Measurements from ENCODE around the gene SIPA1L3. TPM values are rescaled to one million over a fixed set of nuclear protein-coding genes. Genes with fewer than 3 reads are reported as not detected.

Gene SIPA1L3
- total and polyA plus RNA-seq, 8 donors = 2.9 to 211 (median 24.3) TPM

- Histone ChIP-seq H3K27me3 (peaks cover 7 to 89% (median 37%) of the 10 kb centered on the region in 3 donors), H3K27ac (no peak overlapping the region), H3K9me3 (no peaks in the 10 kb centered on the region), H3K4me1 (peaks cover 25 to 31% (median 29%) of the 10 kb centered on the region in 4 donors), H3K36me3 (peaks cover 0 to 8% (median 4%) of the 10 kb centered on the region in 4 donors), H3K4me3 (no peak overlapping the region)
- intact Hi-C loops (cut with DNase I; ENCODE audit: low total_unique reads) = no loop called here
- DNase-seq = peak in 1 of 2 donors; percentile 53
- WGBS, 5 donors = 11 to 46% (median 15%) methylated on average over 3 to 15 of the region's 15 CpGs
- TF ChIP-seq POLR2AphosphoS5 (IDR thresholded peaks at IDR 0.05) (no peak), CTCF (IDR thresholded peaks at IDR 0.05) (no peak), EP300 (IDR thresholded peaks at IDR 0.05) (no peak), POLR2A (IDR thresholded peaks at IDR 0.05) (no peak)
Observed at GRCh38 chr19:38211766-38212165, 304.8 kb downstream of the SIPA1L3 start.

GRCh38 chr19:38213469-38213868 is 306.5 kb downstream of the SIPA1L3 start:
- Histone ChIP-seq H3K27ac (no peak overlapping the region), H3K27me3 (peaks cover 7 to 100% (median 40%) of the 10 kb centered on the region in 3 donors)
- no peak for DNase-seq

GRCh38 chr19:38213911-38214625 is 307.1 kb downstream of the SIPA1L3 start:
- no peaks in the 10 kb centered on the region for H3K36me3 ChIP-seq
- H3K9me3 ChIP-seq = no peaks in the 10 kb centered on the region
- TF ChIP-seq EP300 (IDR thresholded peaks at IDR 0.05) (no peak), CTCF (IDR thresholded peaks at IDR 0.05) (no peak), POLR2AphosphoS5 (IDR thresholded peaks at IDR 0.05) (no peak), POLR2A (IDR thresholded peaks at IDR 0.05) (no peak)
- H3K27me3 ChIP-seq = peaks cover 7 to 100% (median 41%) of the 10 kb centered on the region in 3 donors
- DNase-seq = peak in 1 of 2 donors; percentile 68
- intact Hi-C loops (cut with DNase I; ENCODE audit: low total_unique reads) = no loop called here
- WGBS, 5 donors = 48 to 65% (median 61%) methylated on average over 24 of the region's 24 CpGs
- no peak overlapping the region for H3K4me3 ChIP-seq
- H3K4me1 ChIP-seq = peaks cover 23 to 28% (median 27%) of the 10 kb centered on the region in 4 donors
- no peak overlapping the region for H3K27ac ChIP-seq

More at GRCh38 chr19:38213469-38213868, 306.5 kb downstream of the SIPA1L3 start:
- H3K4me1 ChIP-seq = peaks cover 25 to 31% (median 29%) of the 10 kb centered on the region in 4 donors
- no peaks in the 10 kb centered on the region for H3K36me3 ChIP-seq
- H3K9me3 ChIP-seq = no peaks in the 10 kb centered on the region
- intact Hi-C loops (cut with DNase I; ENCODE audit: low total_unique reads) = no loop called here
- 77 to 89% (median 83%) methylated on average over 20 to 23 of the region's 23 CpGs for WGBS, 5 donors
- no peak for TF ChIP-seq POLR2A (IDR thresholded peaks at IDR 0.05)
- no peak for TF ChIP-seq CTCF (IDR thresholded peaks at IDR 0.05)
- TF ChIP-seq POLR2AphosphoS5 (IDR thresholded peaks at IDR 0.05) = no peak
- TF ChIP-seq EP300 (IDR thresholded peaks at IDR 0.05) = no peak
- no peak overlapping the region for H3K4me3 ChIP-seq

GRCh38 chr19:38216785-38217641 is 310.0 kb downstream of the SIPA1L3 start:
- Histone ChIP-seq H3K4me1 (no peaks in the 10 kb centered on the region), H3K27ac (no peak overlapping the region), H3K27me3 (peaks cover 0 to 99% (median 18%) of the 10 kb centered on the region in 3 donors), H3K9me3 (no peaks in the 10 kb centered on the region), H3K36me3 (no peaks in the 10 kb centered on the region), H3K4me3 (no peak overlapping the region)
- peak in 1 of 2 donors; percentile 62 for DNase-seq
- TF ChIP-seq CTCF (IDR thresholded peaks at IDR 0.05) (no peak), POLR2A (IDR thresholded peaks at IDR 0.05) (no peak), EP300 (IDR thresholded peaks at IDR 0.05) (no peak), POLR2AphosphoS5 (IDR thresholded peaks at IDR 0.05) (no peak)
- 33 to 54% (median 53%) methylated on average over 23 to 26 of the region's 26 CpGs for WGBS, 5 donors
- intact Hi-C loops (cut with DNase I; ENCODE audit: low total_unique reads) = no loop called here
